Heart right ventricle (tissue), 16 donors: ENCODE results near the gene B4GALNT2. TPM values are rescaled to one million over a fixed set of nuclear protein-coding genes. Genes with fewer than 3 reads are reported as not detected.
A peak's percentile ranks its signal among the peaks of the same experiment; 100 is the strongest.

Source experiments
- ATAC-seq, 8 donors: fragments of 200-7000 bp; cut with Tn5 transposase; one replicate each; pipeline ENCODE4 v1.9.1; 2020; ENCODE audit warnings: mild to moderate bottlenecking in 8 of 8, moderate library complexity in 8 of 8, moderate number of reproducible peaks in 1 of 8
- DNase-seq, 2 donors: peaks; one replicate each; pipeline ENCODE4 v3.0.0-alpha.2; 2020
- H3K27ac ChIP-seq, 10 donors: fragments of 200-600 bp; sonication (generic) in 2 of 10; one replicate each; pipeline versions ENCODE4 v1.5.0 to v1.8.0; 2020 to 2022; ENCODE audit warnings: mild to moderate bottlenecking in 3 of 10
- H3K27me3 ChIP-seq, 7 donors: fragments of 200-600 bp; one replicate each; pipeline ENCODE4 v1.8.0; 2021 to 2022; ENCODE audit warnings: mild to moderate bottlenecking in 2 of 7
- H3K36me3 ChIP-seq, 9 donors: fragments of 200-600 bp; sonication (generic) in 1 of 9; one replicate each; pipeline versions ENCODE4 v1.5.0 to v1.8.0; 2020 to 2022; ENCODE audit warnings: mild to moderate bottlenecking in 2 of 9
- H3K4me1 ChIP-seq, 9 donors: fragments of 200-600 bp; sonication (generic) in 1 of 9; one replicate each; pipeline versions ENCODE4 v1.5.0 to v1.8.0; 2020 to 2022; ENCODE audit warnings: mild to moderate bottlenecking in 4 of 9
- H3K4me3 ChIP-seq, 10 donors: fragments of 200-600 bp; sonication (generic) in 2 of 10; one replicate each; pipeline versions ENCODE4 v1.5.0 to v1.8.0; 2020 to 2022; ENCODE audit warnings: mild to moderate bottlenecking in 7 of 10, moderate library complexity in 2 of 10
- H3K9me3 ChIP-seq, 11 donors: fragments of 200-600 bp in 10 of 11; sonication (generic) in 2 of 11; one replicate each; pipeline versions ENCODE4 v1.5.0 to v1.8.0; 2013 to 2022; ENCODE audit warnings: mild to moderate bottlenecking in 2 of 11, control low read depth in 1 of 11, moderate library complexity in 1 of 11
- WGBS, 2 donors: extraction: QIAGEN DNeasy Blood & Tissue Kit; methylation state at CpG; one replicate each; pipeline ENCODE4 v1.1.7; 2013; ENCODE audit warnings: inconsistent platforms in 1 of 2; 5-methylcytosine and 5-hydroxymethylcytosine counted together
- intact Hi-C, 10 donors: fragments of 100-400 bp; cut with DNase I; formaldehyde crosslinking; loops; one replicate each; pipeline versions ENCODE4 v1.11.1 to v1.14.2; 2022
- polyA plus RNA-seq, 2 donors: library from polyadenylated mRNA; stranded (reverse); fragments of 200-250 nt; gene quantifications; one replicate each; pipeline ENCODE4 v1.2.3, GENCODE V29; 2013
- total RNA-seq, 10 donors: library from RNA; stranded (reverse); fragmentation: NEBNext Ultra II Directional in 3 of 10; extraction: Animal tissue kit (Norgen Biotek cat#: 25700) in 3 of 10; gene quantifications; one replicate each; pipeline versions ENCODE4 v1.2.1 to v1.2.4, GENCODE V29; 2021 to 2023
- TF ChIP-seq, protein P1 (sequence below), 9 donors: fragments of 200-600 bp; sonication (generic) in 2 of 9; IDR thresholded peaks; one replicate each; pipeline versions ENCODE4 v1.5.0 to v1.8.0; 2021 to 2022; ENCODE audit warnings: antibody characterized with exemption in 9 of 9, mild to moderate bottlenecking in 5 of 9, moderate library complexity in 1 of 9
- donor health status: Arrhythmogenic right ventricular cardiomyopathy.
- donor health status: ischemic (EF 13 %, LVEDD 7.1; RV severe dilation, severe dysfunction).
- donor health status: healthy with polysubstance abuse.
- donor health status: DM: no; HTN: yes; CAD: no.
- donor health status: DM: no; HTN: no; CAD: no.
- donor health status: ischemic (EF 25% LVEDD 6.9; RV normal size, moderate dysfunction).
- donor health status: ischemic (EF 25% LVEDD 5.7; RV mildly dilated, moderate dysfunction).
- donor health status: healthy.
- donor health status: DM: yes; HTN: yes; CAD: no.
- donor health status: Ischemic cardiomyopathy.
- donor health status: ischemic (EF 35%, LVEDD 5.7; RV mildly dilated, moderate dysfunction).
- donor health status: nonischemic (EF 11% LVEDD 7.7; RV severe dilation, severe dysfunction).
- donor health status: DM: yes; HTN: yes; CAD: no.
- donor health status: PGD.
- donor health status: ischemic (EF 29% LVEDD 5.4; RV normal size, mild dysfunction).
- donor health status: nonischemic (EF 23%, LVEDD 6.1; RV moderate dilation, normal function).

The B4GALNT2 gene
- total and polyA plus RNA-seq, 12 donors, result 0.02 TPM; not detected in 10

DNA sequence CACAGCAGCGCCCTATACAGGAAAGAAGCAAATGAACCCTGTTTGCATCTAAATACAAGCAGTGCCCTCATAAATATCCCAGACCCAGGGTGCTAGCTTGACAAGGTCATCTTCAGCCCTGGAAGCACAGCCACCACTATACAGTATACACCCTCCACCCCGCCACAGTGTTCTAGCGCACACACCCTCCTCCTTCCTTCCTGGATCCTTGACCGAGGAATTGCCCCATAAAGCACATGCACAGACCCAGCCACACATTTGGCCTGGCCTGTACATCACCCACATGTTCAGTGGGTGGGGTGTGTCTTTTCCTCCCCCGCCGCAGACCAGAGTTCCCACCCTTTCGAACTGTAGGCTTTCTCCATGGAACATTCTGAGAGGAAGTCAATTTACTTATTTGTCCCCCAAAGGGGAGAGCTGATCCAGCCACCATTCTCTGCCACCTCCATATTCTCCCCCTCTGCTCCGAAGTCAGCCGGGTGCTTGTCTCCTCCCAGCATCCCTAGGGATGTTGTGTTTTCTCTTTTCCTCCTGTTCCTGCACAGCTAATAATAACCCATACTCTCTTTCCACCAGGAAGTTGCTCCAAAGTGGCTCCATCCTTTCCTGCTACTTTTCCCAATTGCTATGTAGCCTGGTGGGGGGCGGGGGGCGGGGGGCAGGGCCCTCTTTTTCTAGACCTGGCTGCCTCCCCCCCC is 84.5 kb downstream of the B4GALNT2 start:
- intact Hi-C loops, result no loop called here

DNA sequence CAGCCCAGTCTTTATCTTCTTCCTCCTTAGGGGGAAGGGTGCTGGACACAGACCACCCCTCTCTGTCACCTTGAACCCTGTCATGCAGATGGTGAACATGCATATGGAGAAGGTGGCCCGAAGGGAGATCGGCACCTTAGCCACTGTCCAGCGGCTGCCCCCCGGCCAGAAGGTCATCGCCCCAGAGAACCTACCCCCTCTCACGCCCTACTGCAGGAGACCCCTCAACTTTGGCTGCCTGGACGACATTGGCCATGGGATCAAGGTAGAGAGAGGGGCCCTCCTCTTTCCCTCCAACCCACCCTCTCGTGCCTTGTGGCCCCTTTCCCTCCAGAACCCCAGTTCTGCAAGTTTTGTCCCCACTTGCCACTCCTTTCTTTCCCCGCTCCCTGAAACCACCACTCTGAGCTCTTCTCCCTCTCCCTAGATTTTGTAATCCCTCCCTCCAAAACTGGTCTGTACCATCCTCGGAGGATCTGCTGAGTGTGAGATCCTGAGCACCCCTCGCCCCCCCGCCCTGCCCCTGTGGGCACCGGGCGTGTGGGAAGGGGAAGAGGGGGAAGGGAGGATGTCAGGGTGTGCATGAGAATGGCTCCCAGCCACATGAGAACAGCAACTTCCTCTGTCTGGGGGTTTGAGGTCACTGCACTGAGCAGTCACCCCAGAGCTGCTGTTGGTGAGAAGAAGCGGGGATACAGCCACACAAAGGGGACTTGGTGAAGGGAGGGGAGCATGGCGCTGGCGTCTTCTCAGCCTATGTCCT is 85.3 kb downstream of the B4GALNT2 start:
- DNase-seq (peak; percentile 50 to 53), ATAC-seq (peak; percentile 25 to 80 (median 62))
- Histone ChIP-seq H3K36me3 (peaks cover 0 to 16% (median 0%) of the 10 kb centered on the region in 9 donors), H3K9me3 (no peaks in the 10 kb centered on the region), H3K4me1 (peaks cover 4 to 73% (median 51%) of the 10 kb centered on the region in 9 donors), H3K4me3 (peak overlapping the region in 1 of 10 donors; percentile 12), H3K27me3 (peaks cover 0 to 46% (median 22%) of the 10 kb centered on the region in 7 donors), H3K27ac (peak overlapping the region; percentile 36 to 88 (median 69))
- TF ChIP-seq, protein P1, sequence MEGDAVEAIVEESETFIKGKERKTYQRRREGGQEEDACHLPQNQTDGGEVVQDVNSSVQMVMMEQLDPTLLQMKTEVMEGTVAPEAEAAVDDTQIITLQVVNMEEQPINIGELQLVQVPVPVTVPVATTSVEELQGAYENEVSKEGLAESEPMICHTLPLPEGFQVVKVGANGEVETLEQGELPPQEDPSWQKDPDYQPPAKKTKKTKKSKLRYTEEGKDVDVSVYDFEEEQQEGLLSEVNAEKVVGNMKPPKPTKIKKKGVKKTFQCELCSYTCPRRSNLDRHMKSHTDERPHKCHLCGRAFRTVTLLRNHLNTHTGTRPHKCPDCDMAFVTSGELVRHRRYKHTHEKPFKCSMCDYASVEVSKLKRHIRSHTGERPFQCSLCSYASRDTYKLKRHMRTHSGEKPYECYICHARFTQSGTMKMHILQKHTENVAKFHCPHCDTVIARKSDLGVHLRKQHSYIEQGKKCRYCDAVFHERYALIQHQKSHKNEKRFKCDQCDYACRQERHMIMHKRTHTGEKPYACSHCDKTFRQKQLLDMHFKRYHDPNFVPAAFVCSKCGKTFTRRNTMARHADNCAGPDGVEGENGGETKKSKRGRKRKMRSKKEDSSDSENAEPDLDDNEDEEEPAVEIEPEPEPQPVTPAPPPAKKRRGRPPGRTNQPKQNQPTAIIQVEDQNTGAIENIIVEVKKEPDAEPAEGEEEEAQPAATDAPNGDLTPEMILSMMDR (IDR thresholded peaks at IDR 0.05), result no peak
- intact Hi-C loops, result no loop called here
- WGBS, 2 donors, result 66 to 67% methylated on average over 17 of the region's 17 CpGs

More for the DNA sequence above, 84.5 kb downstream of the B4GALNT2 start:
- Histone ChIP-seq H3K27ac (peak overlapping the region; percentile 36 to 88 (median 69)), H3K27me3 (peaks cover 0 to 38% (median 16%) of the 10 kb centered on the region in 7 donors), H3K9me3 (no peaks in the 10 kb centered on the region), H3K4me1 (peaks cover 4 to 80% (median 56%) of the 10 kb centered on the region in 9 donors), H3K4me3 (peak overlapping the region in 1 of 10 donors; percentile 0), H3K36me3 (peaks cover 0 to 10% (median 0%) of the 10 kb centered on the region in 9 donors)
- WGBS, 2 donors, result 45 to 47% methylated on average over 11 of the region's 11 CpGs
- TF ChIP-seq, protein P1 (IDR thresholded peaks at IDR 0.05), result no peak
- DNase-seq (peak; percentile 50 to 65), ATAC-seq (peak; percentile 77 to 91 (median 88))

DNA sequence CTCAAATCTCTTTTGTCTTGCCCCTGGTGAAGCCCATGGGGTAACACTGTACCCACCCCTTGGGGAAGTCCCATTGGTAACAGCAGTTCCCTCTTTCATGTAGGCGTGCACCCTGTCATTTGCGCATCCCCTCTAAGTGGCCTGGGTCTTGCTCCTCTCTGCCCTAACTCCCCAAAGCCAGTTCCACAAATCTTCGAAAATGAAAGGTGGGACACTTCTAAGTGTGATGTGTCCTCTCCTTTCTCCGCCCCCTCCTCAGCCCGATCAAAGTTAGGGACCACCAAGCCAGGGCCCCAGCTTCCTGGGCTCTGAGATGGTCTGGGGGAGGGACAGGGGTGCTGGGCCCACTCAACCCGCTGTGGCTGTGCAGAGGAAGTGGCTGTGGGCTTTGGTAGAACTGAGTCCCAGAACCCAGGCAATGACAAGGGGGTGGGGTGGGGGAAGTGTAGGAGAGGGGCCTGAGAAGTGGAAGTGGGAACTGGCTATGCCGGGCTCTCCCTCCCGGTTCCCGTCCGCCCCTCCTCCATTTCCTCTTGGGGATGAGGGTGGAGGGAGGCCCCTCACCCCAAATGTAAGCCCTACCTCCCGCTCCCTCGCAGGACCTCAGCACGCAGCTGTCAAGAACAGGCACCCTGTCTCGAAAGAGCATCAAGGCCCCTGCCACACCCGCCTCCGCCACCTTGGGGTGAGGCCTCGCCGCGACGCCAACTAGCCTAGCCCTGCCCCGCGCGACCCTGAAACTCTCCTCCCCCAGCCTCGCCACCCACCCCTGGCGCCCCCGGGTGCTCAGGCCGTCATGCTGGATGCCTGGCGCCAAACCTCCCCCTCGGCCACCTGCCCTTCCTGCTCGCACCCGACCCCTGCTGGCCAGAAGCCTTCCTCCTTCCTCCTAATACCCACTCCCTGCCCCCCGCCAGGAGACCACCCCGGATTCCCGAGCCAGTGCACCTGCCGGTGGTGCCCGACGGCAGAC is 86.7 kb downstream of the B4GALNT2 start:
- intact Hi-C loops, result no loop called here
- TF ChIP-seq, protein P1 (IDR thresholded peaks at IDR 0.05), result peak in 3 of 9 donors; percentile 7 to 26 (median 16)
- Histone ChIP-seq H3K9me3 (no peaks in the 10 kb centered on the region), H3K4me3 (peak overlapping the region in 1 of 10 donors; percentile 27), H3K4me1 (peaks cover 4 to 74% (median 49%) of the 10 kb centered on the region in 9 donors), H3K36me3 (peaks cover 0 to 16% (median 0%) of the 10 kb centered on the region in 9 donors), H3K27ac (peak overlapping the region in 4 of 10 donors; percentile 15 to 88 (median 58)), H3K27me3 (peaks cover 0 to 60% (median 35%) of the 10 kb centered on the region in 7 donors)
- WGBS, 2 donors, result 43 to 59% methylated on average over 36 to 37 of the region's 37 CpGs
- ATAC-seq (peak in 3 of 8 donors; percentile 7 to 35 (median 7)), DNase-seq (peak in 1 of 2 donors; percentile 43)
